HCEC 1CT (cell line): ENCODE data around the gene KCNJ14.

Experiments used
- DNase-seq: peaks from one replicate; pipeline ENCODE4 v3.0.0-alpha.2; 2017

KCNJ14 gene

GRCh38 chr19:48509467-48510194 lies 54.3 kb downstream of the KCNJ14 start:
- DNase-seq = no peak

GRCh38 chr19:48510421-48511268 lies 55.3 kb downstream of the KCNJ14 start:
- DNase-seq = no peak

GRCh38 chr19:48511321-48511731 lies 56.0 kb downstream of the KCNJ14 start:
- DNase-seq = no peak

GRCh38 chr19:48511800-48512503 lies 56.6 kb downstream of the KCNJ14 start, which contains the start of gene LMTK3:
Gene LMTK3 (minus strand): TSS chr19:48511835. CDS start chr19:48511576, 259 bp downstream.
- DNase-seq = no peak

- DNase-seq = no peak
Observed at GRCh38 chr19:48512504-48513288, 57.3 kb downstream of the KCNJ14 start.

- DNase-seq = peak; percentile 55
Observed at GRCh38 chr19:48513289-48514122, 58.1 kb downstream of the KCNJ14 start.

- DNase-seq = no peak
Observed at GRCh38 chr19:48514123-48514458, 58.7 kb downstream of the KCNJ14 start.

GRCh38 chr19:48516536-48516935 lies 61.2 kb downstream of the KCNJ14 start:
- DNase-seq = no peak
